ENCODE data around the gene OR5B12.
"Not testable (repeated sequence)": the region's sequence is repeated elsewhere in the genome, so short reads cannot be mapped to it uniquely, and the experiment has no call there.

OR5B12 gene

GRCh38 chr11:58442136-58442535, at the start of gene OR5B12:
OR5B12 (minus strand) TSS chr11:58442236; CDS start chr11:58440151, 2,085 bp downstream.
- DNase-seq, result no peak

GRCh38 chr11:58490827-58491226, 48.8 kb upstream of the OR5B12 start:
- DNase-seq, result no peak

- DNase-seq, result no peak
Measured at GRCh38 chr11:58487170-58487569, 45.1 kb upstream of the OR5B12 start.

- no peak for DNase-seq
Measured at GRCh38 chr11:58485961-58486360, 43.9 kb upstream of the OR5B12 start.

GRCh38 chr11:58471892-58472291, 29.9 kb upstream of the OR5B12 start:
- DNase-seq, result no peak

GRCh38 chr11:58466293-58466692, 24.3 kb upstream of the OR5B12 start:
- no peak for DNase-seq

GRCh38 chr11:58465690-58466089, 23.7 kb upstream of the OR5B12 start:
- no peak for DNase-seq

- no peak for DNase-seq
Measured at GRCh38 chr11:58451585-58451984, 9.5 kb upstream of the OR5B12 start.

- DNase-seq, result no peak
Measured at GRCh38 chr11:58446294-58446693, 4.3 kb upstream of the OR5B12 start.

GRCh38 chr11:58444300-58444699, 2.3 kb upstream of the OR5B12 start:
- no peak for DNase-seq

GRCh38 chr11:58438486-58438885, 3.5 kb downstream of the OR5B12 start:
- DNase-seq, result no peak

GRCh38 chr11:58434217-58434616, 7.8 kb downstream of the OR5B12 start:
- DNase-seq, result no peak

- no peak for DNase-seq
Measured at GRCh38 chr11:58433638-58434203, 8.3 kb downstream of the OR5B12 start.

GRCh38 chr11:58429273-58429672, 12.8 kb downstream of the OR5B12 start:
- no peak for DNase-seq

- DNase-seq, result no peak
Measured at GRCh38 chr11:58428021-58428420, 14.0 kb downstream of the OR5B12 start, which contains the start of gene OR5B2. OR5B2 (minus strand) TSS chr11:58428121; CDS start chr11:58423261, 4,860 bp downstream.

- no peak for DNase-seq
Measured at GRCh38 chr11:58406774-58407173, 35.3 kb downstream of the OR5B12 start, which contains the start of gene OR5B3. OR5B3 (minus strand) TSS chr11:58406874; CDS start chr11:58403409, 3,465 bp downstream.

- not testable (repeated sequence) for DNase-seq
Measured at GRCh38 chr11:58399622-58400021, 42.4 kb downstream of the OR5B12 start.

- no peak for DNase-seq
Measured at GRCh38 chr11:58395581-58395980, 46.5 kb downstream of the OR5B12 start.

GRCh38 chr11:58394195-58394594, 47.8 kb downstream of the OR5B12 start:
- no peak for DNase-seq

GRCh38 chr11:58392746-58393145, 49.3 kb downstream of the OR5B12 start:
- DNase-seq, result peak; percentile 10

GRCh38 chr11:58391879-58392278, 50.2 kb downstream of the OR5B12 start:
- no peak for DNase-seq

GRCh38 chr11:58390551-58391063, 51.4 kb downstream of the OR5B12 start:
- DNase-seq, result no peak
